IMR-90 (cell line): ENCODE results near the gene MFAP3L. TPM values are rescaled to one million over a fixed set of nuclear protein-coding genes. Genes with fewer than 3 reads are reported as not detected.

Experiments
- ATAC-seq: fragments of 200-7000 bp; cut with Tn5 transposase; 2 replicates; pipeline ENCODE4 v1.9.1; 2020; ENCODE audit warnings: low read depth, mild to moderate bottlenecking, moderate library complexity
- BruUV-seq: library from RNA; stranded (reverse); fragments of 400-500 nt; replicated peaks from 2 replicates; lab custom pipeline; 2021; lab: Mats Ljungman, UMichigan
- CTCF ChIA-PET: fragments of 300-600 bp; formaldehyde crosslinking; extraction: SDS; loops from one replicate; lab custom pipeline; 2021; ENCODE audit warnings: antibody characterized with exemption; lab: Yijun Ruan, JAX
- POLR2A ChIA-PET: fragments of 300-600 bp; sonication (Branson Sonifier 250); formaldehyde crosslinking; loops from one replicate; lab custom pipeline; 2022; ENCODE audit warnings: antibody characterized with exemption; ENCODE audit not compliant: unreplicated experiment; lab: Charles Lee
- DNase-seq: peaks from one replicate; pipeline ENCODE4 v3.0.0; 2013
- H2AFZ ChIP-seq: replicated peaks from 2 replicates; pipeline ENCODE3; 2013; ENCODE audit warnings: low read length, mild to moderate bottlenecking; ENCODE audit not compliant: poor library complexity
- H2AK5ac ChIP-seq: 2 replicates; pipeline ENCODE4 v1.6.1; 2013; ENCODE audit warnings: low read depth, low read length, inconsistent platforms
- H2AK9ac ChIP-seq: replicated peaks from 2 replicates; pipeline ENCODE3; 2013; ENCODE audit warnings: mild to moderate bottlenecking, low read depth, low read length, moderate library complexity; ENCODE audit not compliant: poor library complexity
- H2BK120ac ChIP-seq: 2 replicates; pipeline ENCODE4 v1.6.1; 2013; ENCODE audit warnings: low read depth, low read length, inconsistent platforms
- H2BK15ac ChIP-seq: 3 replicates; pipeline ENCODE4 v1.6.1; 2013; ENCODE audit warnings: low read depth, low read length, inconsistent platforms
- H2BK20ac ChIP-seq: 2 replicates; pipeline ENCODE4 v1.6.1; 2013; ENCODE audit warnings: low read depth, mild to moderate bottlenecking, inconsistent platforms, low read length, moderate library complexity
- H2BK5ac ChIP-seq: 2 replicates; pipeline ENCODE4 v1.6.1; 2013; ENCODE audit warnings: mild to moderate bottlenecking, low read depth, low read length, inconsistent platforms; ENCODE audit not compliant: poor library complexity, severe bottlenecking
- H3K14ac ChIP-seq: replicated peaks from 2 replicates; pipeline ENCODE4 v1.6.1; 2013; ENCODE audit warnings: low read depth, low read length, inconsistent platforms
- H3K18ac ChIP-seq: 2 replicates; pipeline ENCODE4 v1.6.1; 2013; ENCODE audit warnings: low read depth, low read length, control low read depth
- H3K23ac ChIP-seq: 2 replicates; pipeline ENCODE4 v1.6.1; 2013; ENCODE audit warnings: low read depth, low read length, inconsistent platforms
- H3K27ac ChIP-seq: 2 replicates; pipeline ENCODE4 v1.5.1; 2013; ENCODE audit warnings: mild to moderate bottlenecking, control low read depth, low read length; ENCODE audit not compliant: insufficient read depth
- H3K27me3 ChIP-seq: 2 replicates; pipeline ENCODE4 v1.6.1; 2013; ENCODE audit warnings: low read length; ENCODE audit not compliant: control insufficient read depth, insufficient read depth
- H3K36me3 ChIP-seq: 2 replicates; pipeline ENCODE4 v1.6.1; 2013; ENCODE audit warnings: low read length, mixed read lengths; ENCODE audit not compliant: control insufficient read depth, insufficient read depth
- H3K4ac ChIP-seq: 2 replicates; pipeline ENCODE4 v1.6.1; 2013; ENCODE audit warnings: low read depth, low read length, inconsistent platforms
- H3K4me1 ChIP-seq: 2 replicates; pipeline ENCODE4 v1.6.1; 2013; ENCODE audit warnings: low read length, mixed read lengths; ENCODE audit not compliant: control insufficient read depth, insufficient read depth
- H3K4me2 ChIP-seq: 2 replicates; pipeline ENCODE4 v1.6.1; 2013; ENCODE audit warnings: low read depth, mild to moderate bottlenecking, control low read depth, low read length, moderate library complexity
- H3K4me3 ChIP-seq: 2 replicates; pipeline ENCODE4 v1.5.1; 2013; ENCODE audit warnings: low read depth, mild to moderate bottlenecking, control low read depth, low read length, moderate library complexity; ENCODE audit not compliant: insufficient read depth
- H3K56ac ChIP-seq: 2 replicates; pipeline ENCODE4 v1.6.1; 2013; ENCODE audit warnings: low read length, inconsistent platforms; ENCODE audit not compliant: insufficient read depth; ENCODE audit errors: extremely low read depth
- H3K79me1 ChIP-seq, 2 experiments: 2 replicates each; pipeline ENCODE4 v1.6.1; 2013; ENCODE audit warnings: low read length in 2 of 2, inconsistent platforms in 1 of 2, low read depth in 1 of 2
- H3K9ac ChIP-seq: 2 replicates; pipeline ENCODE4 v1.6.1; 2013; ENCODE audit warnings: low read depth, low read length, control low read depth
- H3K9me1 ChIP-seq: 2 replicates; pipeline ENCODE4 v1.6.1; 2013; ENCODE audit warnings: low read length, inconsistent platforms; ENCODE audit not compliant: insufficient read depth
- H3K9me3 ChIP-seq: 2 replicates; pipeline ENCODE4 v1.6.1; 2013; ENCODE audit warnings: low read length; ENCODE audit not compliant: control insufficient read depth, insufficient read depth
- H4K20me1 ChIP-seq: 2 replicates; pipeline ENCODE4 v1.6.1; 2013; ENCODE audit warnings: low read length, inconsistent platforms; ENCODE audit not compliant: insufficient read depth
- H4K5ac ChIP-seq: 2 replicates; pipeline ENCODE4 v1.6.1; 2013; ENCODE audit warnings: mild to moderate bottlenecking, low read depth, low read length, control low read depth
- H4K8ac ChIP-seq, 2 experiments: 2 replicates each; pipeline ENCODE4 v1.6.1; 2013; ENCODE audit warnings: low read depth in 2 of 2, low read length in 2 of 2, control low read depth in 1 of 2, inconsistent platforms in 1 of 2
- H4K91ac ChIP-seq: 2 replicates; pipeline ENCODE4 v1.6.1; 2013; ENCODE audit warnings: low read depth, low read length, inconsistent platforms; ENCODE audit not compliant: insufficient read depth
- BHLHE40 ChIP-seq: fragments of 150-350 bp; IDR thresholded peaks from 2 replicates; pipeline ENCODE4 v1.6.1; 2016; ENCODE audit warnings: mild to moderate bottlenecking, low read depth, low read length
- MXI1 ChIP-seq: IDR thresholded peaks from 2 replicates; pipeline ENCODE4 v1.6.1; 2012; ENCODE audit warnings: low read depth, mild to moderate bottlenecking, low read length, moderate library complexity, borderline replicate concordance
- NFE2L2 ChIP-seq: fragments of 150-350 bp; IDR thresholded peaks from 2 replicates; pipeline ENCODE4 v1.6.1; 2016; ENCODE audit warnings: low read depth, mild to moderate bottlenecking, low read length
- POLR2A ChIP-seq: IDR thresholded peaks from 2 replicates; pipeline ENCODE4 v1.6.1; 2012; ENCODE audit warnings: mild to moderate bottlenecking, low read depth, low read length
- RCOR1 ChIP-seq: IDR thresholded peaks from 2 replicates; pipeline ENCODE4 v1.6.1; 2012; ENCODE audit warnings: mild to moderate bottlenecking, low read length, improper control_type of control experiment; ENCODE audit not compliant: insufficient replicate concordance
- SMC3 ChIP-seq: fragments of 150-350 bp; IDR thresholded peaks from 2 replicates; pipeline ENCODE4 v1.6.1; 2016; ENCODE audit warnings: low read depth, mild to moderate bottlenecking, antibody characterized with exemption, low read length, moderate library complexity
- WGBS, 2 experiments: methylation state at CpG; one replicate each; pipeline versions ENCODE4 v1.1.5 to v1.1.7; 2013; ENCODE audit warnings: missing lambda C conversion rate in 2 of 2; ENCODE audit not compliant: insufficient read length in 1 of 2; ENCODE audit errors: extremely low coverage in 2 of 2; 5-methylcytosine and 5-hydroxymethylcytosine counted together
- dilution Hi-C: fragments of 300-500 bp; cut with HindIII; formaldehyde crosslinking; loops from one replicate; pipeline ENCODE4 v1.14.3; 2018; ENCODE audit warnings: low sequenced_read_pairs; ENCODE audit not compliant: unreplicated experiment
- in situ Hi-C: fragments of 300-500 bp; cut with MboI; formaldehyde crosslinking; loops from 3 replicates; pipeline ENCODE4 v1.14.3; 2019; ENCODE audit warnings: low sequenced_read_pairs, inconsistent platforms, mixed read lengths
- intact Hi-C: fragments of 100-400 bp; cut with micrococcal nuclease; formaldehyde crosslinking; loops from 2 replicates; pipeline ENCODE4 v1.10.0; 2022
- polyA plus RNA-seq, 3 experiments: library from polyadenylated mRNA; depleted of rRNA; stranded (reverse); fragments of >200 nt; gene quantifications; 2 replicates each; pipeline ENCODE4 v1.2.3, GENCODE V29; 2012; ENCODE audit warnings: low replicate concordance in 1 of 3
- total RNA-seq: library from RNA; depleted of rRNA; stranded (reverse); fragments of >200 nt; gene quantifications from 2 replicates; pipeline ENCODE4 v1.2.3, GENCODE V29; 2012
- TF ChIP-seq, protein P1 (sequence below): fragments of 150-350 bp; IDR thresholded peaks from 2 replicates; pipeline ENCODE4 v1.6.1; 2017; ENCODE audit warnings: mild to moderate bottlenecking, antibody characterized with exemption, low read length, low read depth

The MFAP3L gene
- total and polyA plus RNA-seq, 2 of the 4 experiments (the other 2 are of a cell fraction): 0.22 to 0.36 TPM

DNA sequence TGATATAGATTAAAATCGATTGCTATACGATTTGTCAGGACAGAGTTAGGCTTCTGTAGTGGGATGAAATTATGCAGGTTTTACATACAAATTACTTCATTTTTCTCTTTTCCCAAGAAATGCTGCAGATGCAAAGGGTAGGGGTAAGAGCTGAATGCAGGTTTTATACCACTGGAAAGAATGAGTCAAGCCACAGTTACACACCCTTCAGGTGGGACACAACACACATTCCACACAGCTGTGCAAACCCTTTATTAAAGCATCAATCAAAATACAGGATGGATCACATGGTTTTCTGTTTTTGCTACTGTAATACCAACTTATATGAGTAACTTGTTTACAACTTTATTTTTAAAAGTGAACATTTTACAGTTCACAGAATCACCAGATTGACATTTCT lies 39.8 kb downstream of the MFAP3L start:
- H3K4me1 ChIP-seq: no peaks in the 10 kb centered on the region
- H3K4ac ChIP-seq: no peak overlapping the region
- H3K36me3 ChIP-seq: no peaks in the 10 kb centered on the region
- ChIA-PET POLR2A (no interaction called here), CTCF (no interaction called here)
- no peak overlapping the region for H3K56ac ChIP-seq
- H3K14ac ChIP-seq: no peak overlapping the region
- dilution Hi-C loops: no loop called here
- no peak overlapping the region for H4K91ac ChIP-seq
- no TSS peak for BruUV-seq
- H3K79me1 ChIP-seq: no peaks in the 10 kb centered on the region
- no peak overlapping the region for H2AK5ac ChIP-seq
- no peak for DNase-seq
- no peaks in the 10 kb centered on the region for H3K9me1 ChIP-seq
- no peak overlapping the region for H2BK5ac ChIP-seq
- no peak overlapping the region for H3K4me3 ChIP-seq
- no peak overlapping the region for H4K8ac ChIP-seq
- no peak overlapping the region for H2BK15ac ChIP-seq
- intact Hi-C loops: no loop called here
- H3K18ac ChIP-seq: no peak overlapping the region
- H2AFZ ChIP-seq: no peak overlapping the region
- no peak overlapping the region for H3K23ac ChIP-seq
- ATAC-seq: no peak
- no peak overlapping the region for H3K4me2 ChIP-seq
- WGBS, 2 experiments: no CpG with 5 or more reads among the region's 2 CpGs
- H3K9me3 ChIP-seq: no peaks in the 10 kb centered on the region
- H2BK120ac ChIP-seq: no peak overlapping the region
- no peak overlapping the region for H4K5ac ChIP-seq
- H3K9ac ChIP-seq: no peak overlapping the region
- in situ Hi-C loops: no loop called here
- TF ChIP-seq NFE2L2 (no peak), MXI1 (no peak), POLR2A (no peak), BHLHE40 (no peak), SMC3 (no peak), RCOR1 (no peak)
- TF ChIP-seq, protein P1, sequence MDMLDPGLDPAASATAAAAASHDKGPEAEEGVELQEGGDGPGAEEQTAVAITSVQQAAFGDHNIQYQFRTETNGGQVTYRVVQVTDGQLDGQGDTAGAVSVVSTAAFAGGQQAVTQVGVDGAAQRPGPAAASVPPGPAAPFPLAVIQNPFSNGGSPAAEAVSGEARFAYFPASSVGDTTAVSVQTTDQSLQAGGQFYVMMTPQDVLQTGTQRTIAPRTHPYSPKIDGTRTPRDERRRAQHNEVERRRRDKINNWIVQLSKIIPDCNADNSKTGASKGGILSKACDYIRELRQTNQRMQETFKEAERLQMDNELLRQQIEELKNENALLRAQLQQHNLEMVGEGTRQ: no peak
- no peaks in the 10 kb centered on the region for H4K20me1 ChIP-seq
- H2BK20ac ChIP-seq: no peak overlapping the region
- no peaks in the 10 kb centered on the region for H3K27me3 ChIP-seq
- no peak overlapping the region for H2AK9ac ChIP-seq
- H3K27ac ChIP-seq: no peak overlapping the region
